Activated T-cell treated with anti-CD3 and anti-CD28 coated beads for 4 hours (primary cell): ENCODE measurements around the gene SLC15A3.

Experiments used
- DNase-seq: peaks from one replicate; pipeline ENCODE4 v3.0.0-alpha.2; 2020

The SLC15A3 gene

DNA sequence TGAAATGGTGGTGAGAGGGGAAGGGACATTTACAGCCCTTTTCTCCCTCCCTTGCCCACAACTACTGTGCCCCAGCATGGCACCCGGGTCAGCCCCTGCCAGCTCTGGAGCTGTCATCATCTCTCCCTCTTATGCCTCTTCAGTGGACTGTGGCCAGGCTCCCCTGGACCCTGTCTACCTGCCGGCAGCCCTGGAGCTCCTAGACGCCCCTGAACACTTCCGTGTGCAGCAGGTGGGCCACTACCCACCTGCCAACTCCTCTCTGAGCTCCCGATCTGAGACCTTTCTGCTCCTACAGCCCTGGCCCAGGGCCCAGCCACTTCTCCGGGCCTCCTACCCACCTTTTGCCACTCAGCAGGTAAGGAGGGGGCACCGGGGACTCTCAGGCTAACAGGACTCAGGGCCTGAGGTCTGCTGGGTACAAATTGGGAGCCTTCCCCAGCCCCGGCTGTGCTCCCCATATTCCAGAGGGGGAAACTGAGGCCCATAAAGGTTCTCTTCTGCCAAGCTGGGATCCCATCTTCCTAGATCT lies 24.8 kb downstream of the SLC15A3 start:
- DNase-seq, result no peak

DNA sequence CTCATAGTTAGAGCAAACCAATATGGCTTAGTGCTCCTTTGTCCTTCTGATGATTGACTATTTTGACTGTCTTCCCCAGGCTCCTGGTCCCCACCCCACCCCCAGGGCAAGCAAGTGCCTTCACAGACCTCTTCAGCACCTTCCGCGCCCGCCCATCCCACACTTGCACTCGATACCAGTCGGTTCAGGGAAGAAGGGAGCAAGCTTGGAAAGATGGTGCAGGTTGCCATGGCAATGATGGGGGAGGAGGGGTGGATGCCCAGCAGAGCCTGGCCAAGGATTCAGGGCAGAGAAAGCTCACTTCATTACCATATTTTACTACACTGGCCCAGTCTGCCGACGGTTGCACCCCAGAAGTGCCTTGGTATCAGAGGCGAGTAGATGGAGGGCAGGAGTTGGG lies 25.5 kb downstream of the SLC15A3 start:
- no peak for DNase-seq

DNA sequence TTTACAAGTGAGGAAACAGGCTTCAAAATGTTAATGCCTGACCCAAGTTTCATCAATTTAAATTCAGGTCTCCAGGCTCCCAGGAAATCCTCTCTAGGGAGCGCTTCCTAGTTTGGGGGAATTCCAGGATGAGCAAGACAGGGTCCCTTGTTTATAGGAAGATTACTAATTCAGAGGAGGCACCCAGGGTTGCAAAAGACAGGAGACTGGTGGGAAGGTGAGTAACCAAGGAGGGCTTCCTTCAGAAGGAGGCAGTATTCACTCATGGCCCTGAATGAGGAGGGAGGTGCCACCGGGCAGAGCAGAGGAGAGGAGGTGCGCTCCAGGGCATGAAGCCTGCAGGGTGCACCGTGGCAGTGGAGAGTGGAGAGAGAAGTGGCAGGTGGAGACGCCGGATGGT lies 26.1 kb downstream of the SLC15A3 start:
- DNase-seq, result no peak

DNA sequence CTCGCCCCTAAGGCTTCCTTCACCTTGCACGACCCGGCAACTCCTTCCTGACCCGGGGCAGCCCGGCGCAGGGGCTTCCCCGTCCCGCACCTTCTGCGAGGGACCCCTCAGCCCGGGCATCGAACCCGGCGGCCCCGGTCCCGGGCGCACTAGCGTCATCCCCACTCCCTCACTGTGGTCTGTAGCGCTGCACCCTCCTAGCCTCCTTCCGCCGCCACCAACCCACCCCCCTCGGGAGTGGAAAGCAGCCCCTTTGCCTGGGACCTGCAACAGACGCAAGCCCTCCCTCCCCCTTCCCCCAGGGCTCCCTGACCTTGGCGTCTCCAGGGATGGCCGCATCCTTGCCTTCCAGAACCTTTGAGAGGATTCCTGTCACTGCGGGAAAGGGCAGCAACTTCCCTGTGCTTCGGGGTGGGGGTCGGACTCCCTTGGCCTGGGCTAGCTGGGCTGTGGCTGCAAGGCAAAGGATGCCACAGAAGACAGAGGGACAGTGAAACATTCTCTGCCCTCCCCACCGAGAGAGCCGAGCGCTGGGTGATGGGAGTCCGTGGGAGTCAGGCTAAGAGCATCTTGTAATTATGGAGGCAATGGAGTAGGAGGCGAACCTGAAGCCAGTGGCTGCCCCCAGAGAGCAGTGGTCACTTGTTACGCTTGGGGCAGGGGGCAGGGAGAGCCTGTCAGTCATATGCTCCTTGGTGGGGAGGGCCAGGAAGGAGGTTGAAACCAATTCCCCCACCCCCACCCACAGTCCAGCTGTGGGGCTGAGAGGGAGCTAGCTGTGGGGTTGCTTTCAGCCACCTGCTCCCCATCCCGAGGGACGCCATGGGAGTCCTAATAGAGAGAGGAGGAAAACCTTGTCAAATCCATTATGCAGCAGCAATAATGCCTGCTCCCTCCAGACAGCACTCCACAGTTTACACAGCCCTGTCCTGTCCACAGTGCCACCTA lies 26.8 kb downstream of the SLC15A3 start:
- DNase-seq, result no peak

DNA sequence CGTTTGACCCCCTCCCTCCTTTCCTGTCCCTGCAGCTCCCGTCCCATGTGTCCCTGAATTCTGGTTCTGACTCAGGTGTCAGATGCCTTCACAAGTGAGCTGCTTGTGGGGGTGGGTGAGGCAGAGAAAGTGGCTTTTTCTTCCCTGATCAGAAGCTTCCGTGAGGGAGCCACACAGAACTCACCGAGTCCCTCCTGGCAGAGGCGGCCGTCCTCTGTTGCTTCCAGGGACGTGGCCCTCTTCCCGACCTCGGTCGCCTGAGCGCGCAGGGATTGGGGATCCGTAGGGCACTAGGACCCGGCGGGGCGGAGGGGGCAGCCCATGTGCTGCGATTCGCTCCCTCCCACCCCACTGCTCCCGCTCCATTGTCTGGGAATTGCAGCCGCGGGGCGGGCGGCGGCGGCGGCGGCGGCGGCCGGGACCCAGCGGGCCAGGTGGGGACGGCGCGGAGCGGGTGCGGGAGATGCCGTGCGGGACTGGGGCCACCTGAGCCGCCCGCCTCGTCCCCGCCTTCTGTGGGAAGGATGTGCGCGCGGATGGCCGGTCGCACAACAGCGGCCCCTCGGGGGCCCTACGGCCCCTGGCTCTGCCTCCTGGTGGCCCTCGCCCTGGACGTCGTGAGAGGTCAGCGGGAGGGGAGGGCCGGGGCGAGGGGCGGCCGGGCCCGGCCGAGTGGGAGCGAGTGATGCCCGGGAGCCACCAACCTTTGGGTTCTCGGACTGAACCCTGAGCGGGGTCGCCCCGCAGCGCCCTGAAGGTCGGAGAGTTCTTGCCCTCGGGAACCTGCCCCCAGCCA lies 27.7 kb downstream of the SLC15A3 start, which contains the start of gene TMEM132A:
TMEM132A (plus strand) TSS at position 351 of the 796 bp plus-strand sequence; CDS start at position 525, 174 bp downstream.
- DNase-seq, result no peak

DNA sequence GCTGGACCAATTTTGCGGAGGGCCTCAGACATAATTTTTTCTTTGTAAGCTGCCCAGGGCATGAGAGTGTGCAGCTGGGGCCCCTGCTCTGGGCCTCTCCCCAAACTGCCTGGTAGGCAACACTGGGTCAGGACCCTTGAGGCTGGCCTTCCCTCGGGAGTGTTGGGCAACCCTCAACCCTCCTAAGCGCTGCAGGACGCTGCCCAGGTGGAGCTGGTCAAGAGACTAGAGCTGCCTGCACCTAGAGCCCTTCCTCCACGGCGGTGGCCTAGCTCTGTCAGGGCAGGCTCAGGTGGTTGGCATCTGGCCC lies 28.2 kb downstream of the SLC15A3 start:
- no peak for DNase-seq

DNA sequence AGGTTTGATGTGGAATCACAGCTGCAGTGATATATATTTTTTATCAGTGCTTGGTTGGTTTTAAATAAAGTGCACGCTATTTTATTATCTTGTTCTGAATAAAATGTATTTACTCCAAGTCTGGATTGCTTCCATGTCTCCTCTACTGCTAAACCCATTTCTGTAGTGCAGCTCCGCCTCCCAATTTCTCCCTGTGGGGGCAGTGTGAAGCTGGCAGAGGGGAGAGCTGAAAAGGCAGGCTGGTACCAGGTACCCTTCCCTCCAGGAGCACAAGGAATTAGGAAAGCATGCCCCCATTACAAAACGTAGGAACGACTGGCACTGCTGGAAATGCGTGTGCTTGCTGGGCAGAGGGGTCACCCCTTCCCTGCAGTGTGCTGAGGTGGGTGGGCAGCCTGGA lies 28.6 kb downstream of the SLC15A3 start:
- DNase-seq, result no peak

DNA sequence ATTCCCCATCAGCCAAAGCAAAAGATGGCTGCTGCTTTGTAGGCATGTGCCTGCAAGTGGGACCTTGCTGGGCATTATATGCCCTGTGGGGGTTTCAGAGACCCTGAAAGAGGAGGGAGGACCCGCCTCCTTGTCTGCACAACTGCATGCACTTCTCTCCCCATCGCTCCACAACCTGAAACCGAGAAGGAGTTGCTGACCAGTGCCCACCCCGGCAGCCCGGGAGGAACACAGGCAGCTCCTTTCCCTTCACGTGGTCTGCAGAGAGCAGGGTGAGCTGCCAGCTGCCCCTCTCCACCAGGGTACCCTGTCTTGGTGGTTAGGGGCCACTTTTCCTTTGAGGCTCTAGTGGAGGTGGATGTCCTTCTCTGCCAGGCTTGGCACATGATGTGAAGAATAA lies 29.1 kb downstream of the SLC15A3 start:
- DNase-seq, result no peak

DNA sequence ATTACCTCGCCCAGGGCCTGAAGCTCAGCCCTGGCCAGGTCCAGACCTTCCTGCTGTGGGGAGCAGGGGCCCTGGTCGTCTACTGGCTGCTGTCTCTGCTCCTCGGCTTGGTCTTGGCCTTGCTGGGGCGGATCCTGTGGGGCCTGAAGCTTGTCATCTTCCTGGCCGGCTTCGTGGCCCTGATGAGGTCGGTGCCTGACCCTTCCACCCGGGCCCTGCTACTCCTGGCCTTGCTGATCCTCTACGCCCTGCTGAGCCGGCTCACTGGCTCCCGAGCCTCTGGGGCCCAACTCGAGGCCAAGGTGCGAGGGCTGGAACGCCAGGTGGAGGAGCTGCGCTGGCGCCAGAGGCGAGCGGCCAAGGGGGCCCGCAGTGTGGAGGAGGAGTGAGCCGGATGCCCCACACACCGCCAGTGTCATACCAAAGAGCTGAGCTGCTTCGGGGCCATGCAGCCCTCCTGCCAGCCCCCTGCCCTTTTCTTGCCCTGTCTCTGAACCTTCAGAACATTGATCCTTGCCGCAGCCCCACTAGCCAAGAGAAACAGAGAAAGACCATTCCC lies 30.1 kb downstream of the SLC15A3 start:
- no peak for DNase-seq

DNA sequence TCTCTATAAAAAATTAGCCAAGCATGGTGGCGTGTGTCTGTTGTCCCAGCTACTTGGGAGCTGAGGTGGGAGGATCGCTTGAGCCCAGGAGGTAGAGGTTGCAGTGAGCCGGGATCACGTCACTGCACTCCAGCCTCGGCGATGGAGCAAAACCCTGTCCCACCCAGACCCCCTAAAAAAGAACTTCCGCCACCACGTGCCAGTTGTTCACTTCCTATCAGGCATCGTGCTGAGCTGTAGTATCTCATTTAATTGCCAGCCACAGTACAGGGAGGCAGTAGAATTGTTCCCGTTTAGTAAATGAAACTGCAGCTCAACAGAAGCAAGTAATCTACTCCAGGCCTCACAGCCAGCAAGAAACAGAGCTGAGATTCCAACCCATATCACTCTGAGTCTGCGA lies 30.7 kb downstream of the SLC15A3 start:
- DNase-seq, result no peak

DNA sequence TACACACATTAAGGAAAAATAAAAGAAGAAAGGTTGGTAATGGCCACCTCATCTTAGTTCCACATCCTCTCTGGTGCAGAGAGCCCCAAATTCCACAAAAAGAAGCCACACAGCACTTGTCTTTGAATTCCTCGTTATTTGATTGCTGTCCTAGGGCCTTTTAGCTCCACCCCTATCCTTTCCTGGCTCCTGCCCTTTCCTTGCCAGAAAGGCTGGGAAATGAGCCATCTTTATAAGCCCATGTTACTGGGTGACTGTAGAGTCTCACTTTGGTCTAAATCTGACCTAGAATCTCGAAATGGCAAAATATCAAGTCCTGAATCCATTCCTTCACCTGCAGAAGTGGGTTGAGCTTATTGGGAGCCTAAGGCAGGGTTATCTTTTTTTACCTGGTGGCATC lies 32.0 kb downstream of the SLC15A3 start:
- DNase-seq, result no peak

DNA sequence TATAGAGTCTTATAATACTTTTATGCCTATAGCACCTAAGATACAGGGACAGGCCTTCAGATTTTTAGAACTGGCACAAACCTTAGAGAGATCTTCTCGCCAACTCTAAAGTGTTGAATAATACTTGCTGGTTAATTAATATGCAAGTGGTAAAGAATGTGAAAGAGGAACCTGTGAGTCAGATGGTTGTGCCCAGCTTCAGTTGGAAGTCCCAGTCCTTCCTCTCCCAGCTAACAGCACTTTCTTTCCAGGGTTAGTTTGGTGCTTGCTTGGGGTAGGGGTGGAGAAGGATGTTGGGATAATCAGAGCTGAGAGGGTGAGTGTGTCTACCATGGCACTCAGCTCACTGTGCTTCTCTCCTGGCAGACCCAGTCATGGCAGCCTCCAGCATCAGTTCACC lies 32.7 kb downstream of the SLC15A3 start:
- DNase-seq, result no peak

DNA sequence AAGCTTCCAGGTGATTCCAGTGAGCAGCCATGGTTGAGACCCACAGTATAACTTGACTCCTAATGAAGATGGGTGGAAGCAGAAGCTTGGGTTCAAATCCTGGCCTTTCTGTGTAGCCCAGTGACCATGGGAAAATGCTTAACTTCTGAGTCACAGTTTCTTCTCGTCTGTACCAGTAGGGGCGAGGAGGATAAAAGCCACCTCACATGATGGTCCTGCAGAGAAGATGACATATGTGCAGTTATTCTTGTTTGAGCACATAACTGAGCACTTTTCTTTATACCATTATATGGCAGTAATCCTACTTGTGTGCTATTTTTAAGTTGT lies 33.1 kb downstream of the SLC15A3 start:
- DNase-seq, result no peak

DNA sequence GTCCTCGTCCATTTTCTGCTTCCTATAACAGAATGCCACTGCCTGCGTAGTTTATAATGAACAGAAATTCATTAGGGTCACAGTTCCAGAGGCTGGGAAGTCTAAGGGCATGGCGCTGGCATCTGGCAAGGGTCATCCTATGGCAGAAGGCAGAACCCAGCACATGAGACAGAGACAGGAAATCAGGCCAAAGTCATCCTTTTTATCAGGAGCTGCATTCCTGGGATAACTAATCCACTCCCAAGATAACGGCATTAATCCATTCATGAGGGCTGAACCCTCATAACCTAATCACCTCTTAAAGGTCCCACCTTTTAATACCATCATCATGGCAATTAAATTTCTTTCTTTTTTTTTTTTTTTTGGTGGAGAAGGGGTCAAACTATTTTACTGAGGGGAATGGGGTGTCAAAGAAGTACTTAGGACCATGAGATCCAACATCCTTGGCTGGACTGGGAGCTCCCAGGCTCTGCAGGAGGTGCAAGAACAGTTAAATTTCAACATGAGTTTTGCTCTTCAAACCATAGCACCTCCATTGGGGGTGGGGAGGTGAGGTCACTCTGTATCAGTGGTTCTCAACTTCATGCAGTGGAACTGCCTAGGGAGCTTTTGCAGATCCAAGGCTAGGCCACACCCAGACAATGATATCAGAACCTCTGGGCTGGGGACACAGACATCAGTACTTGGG lies 33.6 kb downstream of the SLC15A3 start:
- no peak for DNase-seq

DNA sequence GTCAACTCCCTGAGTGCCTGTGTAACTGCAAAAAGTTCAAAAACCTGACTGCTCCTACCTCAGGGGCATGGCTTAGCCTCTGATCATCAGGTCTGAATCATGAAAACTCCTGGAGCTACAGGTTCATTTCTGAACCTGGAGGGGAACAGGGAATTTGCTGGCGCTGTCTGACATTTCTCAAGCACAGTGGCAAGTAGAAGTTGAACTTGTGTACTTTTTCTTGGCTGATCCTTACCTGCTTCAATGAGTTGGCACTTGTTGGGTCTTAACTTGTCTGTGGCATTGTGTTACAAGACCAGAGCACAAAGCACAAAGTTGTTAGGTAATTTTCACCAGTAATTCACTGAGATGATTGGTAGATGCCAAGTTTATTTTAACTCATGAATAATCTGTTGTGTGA lies 34.7 kb downstream of the SLC15A3 start:
- no peak for DNase-seq

DNA sequence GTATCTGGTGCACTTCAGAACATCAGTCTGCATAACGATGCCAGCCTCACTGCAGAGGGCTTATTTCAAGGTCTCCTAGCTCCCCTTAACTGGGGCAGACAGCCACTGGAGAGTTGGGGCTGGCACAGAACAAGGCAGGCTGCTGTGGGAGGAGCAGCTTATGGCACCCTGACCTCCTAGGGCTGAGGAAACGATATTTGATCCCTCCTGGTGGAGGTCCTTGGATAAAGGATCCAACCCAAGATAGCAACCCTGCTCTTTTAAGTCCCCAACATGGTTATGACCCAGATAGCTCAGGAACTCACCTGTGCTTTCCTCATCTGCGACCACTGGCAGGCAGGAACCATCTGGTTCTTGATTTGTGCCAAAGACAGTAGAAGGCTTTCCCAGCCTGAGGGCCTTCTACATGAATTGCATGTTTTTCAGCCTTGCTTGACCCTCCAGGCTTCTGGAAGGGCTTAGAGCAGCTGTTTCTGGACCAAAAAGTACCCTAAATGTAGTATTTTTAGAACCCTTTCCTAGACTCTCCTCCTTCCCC lies 35.2 kb downstream of the SLC15A3 start:
- DNase-seq, result no peak

DNA sequence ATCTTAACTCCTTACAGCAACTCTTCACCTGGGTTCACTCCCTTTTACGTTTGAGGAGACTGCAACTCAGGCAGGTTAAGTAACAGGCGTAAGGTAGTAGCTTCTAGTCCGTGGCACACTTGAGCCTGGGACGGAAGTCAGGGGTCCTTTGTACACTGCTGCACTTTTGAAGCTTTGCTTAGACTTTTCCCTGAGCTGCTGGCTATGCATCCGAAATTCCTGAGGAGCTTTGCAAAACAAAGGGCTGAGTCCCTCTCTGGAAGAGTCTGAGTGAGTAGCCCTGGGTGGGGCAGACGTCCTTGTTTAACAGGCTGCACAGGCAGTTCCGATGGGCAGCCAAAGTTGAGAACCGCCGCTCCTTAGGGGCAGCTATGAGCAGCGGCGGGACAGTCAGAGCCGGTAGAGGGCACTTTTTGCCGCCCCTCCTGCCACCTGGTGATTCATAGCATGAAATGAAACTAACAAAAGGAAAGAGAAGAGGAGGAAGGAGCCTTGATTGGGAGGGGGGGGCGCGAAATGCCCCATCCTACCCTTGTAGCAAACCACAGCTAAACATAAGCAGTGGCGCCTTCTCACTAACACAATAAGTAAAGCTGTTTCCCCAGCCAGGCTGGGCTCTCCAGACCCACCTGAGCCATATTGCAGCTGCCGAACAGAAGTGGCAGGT lies 36.6 kb downstream of the SLC15A3 start:
- DNase-seq, result peak; percentile 60

DNA sequence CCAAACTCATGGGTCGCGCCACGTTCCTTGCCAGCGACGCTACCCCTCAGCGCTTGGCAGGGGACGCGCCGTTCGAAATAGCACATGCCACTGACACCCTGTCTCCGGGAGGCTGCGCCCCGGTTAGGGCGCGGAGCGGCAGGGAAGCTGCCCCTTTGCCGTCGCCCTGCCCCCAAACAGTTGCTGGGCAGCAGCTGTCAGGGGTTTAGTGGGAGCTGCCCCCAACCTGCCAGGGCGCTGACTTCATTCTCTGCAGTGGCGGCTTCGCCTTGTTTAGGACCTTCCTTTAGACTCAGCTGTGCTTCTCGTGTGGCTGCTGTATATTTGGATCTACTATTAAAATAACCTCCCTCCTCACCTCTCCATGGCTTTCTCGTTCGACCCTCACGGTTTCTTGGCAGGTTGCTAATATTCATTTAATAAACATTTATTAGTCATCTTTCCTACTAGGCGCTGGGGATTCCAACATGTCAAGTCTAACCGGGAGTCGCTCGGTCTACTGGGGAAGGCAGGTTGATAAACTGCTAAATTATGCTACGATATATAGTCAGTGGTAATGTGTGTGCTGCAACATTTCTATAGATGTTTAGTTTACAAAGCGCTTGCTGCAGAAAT lies 37.2 kb downstream of the SLC15A3 start:
- peak; percentile 25 for DNase-seq

DNA sequence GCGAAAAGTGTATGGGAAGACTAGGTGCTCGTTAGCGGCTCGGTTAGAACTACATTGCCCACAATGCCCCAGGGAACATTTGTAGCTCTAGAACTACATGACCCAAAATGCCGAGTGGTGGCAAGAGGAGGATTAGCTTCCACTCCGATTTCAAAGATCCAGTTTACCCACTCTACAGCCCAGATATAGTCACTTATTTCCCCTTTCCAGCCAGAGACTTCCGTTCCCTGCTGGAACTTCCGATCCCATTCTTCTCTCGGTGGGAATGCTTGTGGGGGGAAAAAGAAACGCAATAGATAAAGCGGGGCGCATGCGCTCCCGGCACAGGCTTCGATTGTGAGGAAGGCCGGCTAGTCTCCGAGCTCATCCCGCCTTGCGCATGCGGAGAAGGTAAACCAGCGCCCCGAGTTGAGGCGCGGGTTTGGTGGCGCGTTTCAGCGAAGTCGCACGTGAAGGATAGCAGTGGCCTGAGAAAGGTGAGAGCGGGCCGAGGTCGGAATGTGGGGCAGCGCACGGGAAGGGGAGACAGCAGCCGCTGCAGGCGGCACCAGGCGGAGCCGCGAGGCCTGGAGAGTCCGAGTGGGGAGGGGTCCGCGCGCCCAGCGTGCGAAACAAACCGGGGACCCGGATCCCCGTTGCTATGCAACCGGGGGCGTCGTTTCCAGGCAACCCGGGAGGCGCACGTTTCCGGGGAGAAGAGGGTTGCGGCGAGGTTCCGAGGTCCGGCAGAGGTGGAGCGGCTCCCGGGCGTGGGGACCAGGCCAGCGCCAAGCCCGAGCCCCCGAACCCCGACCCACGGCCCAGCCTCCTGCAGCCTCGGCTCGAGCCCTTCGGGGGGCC lies 38.0 kb downstream of the SLC15A3 start, which contains the start of gene TMEM109:
TMEM109 (plus strand) TSS at position 366 of the 840 bp plus-strand sequence. CDS start 5,536 bp downstream, outside the sequence.
- DNase-seq, result peak; percentile 78

DNA sequence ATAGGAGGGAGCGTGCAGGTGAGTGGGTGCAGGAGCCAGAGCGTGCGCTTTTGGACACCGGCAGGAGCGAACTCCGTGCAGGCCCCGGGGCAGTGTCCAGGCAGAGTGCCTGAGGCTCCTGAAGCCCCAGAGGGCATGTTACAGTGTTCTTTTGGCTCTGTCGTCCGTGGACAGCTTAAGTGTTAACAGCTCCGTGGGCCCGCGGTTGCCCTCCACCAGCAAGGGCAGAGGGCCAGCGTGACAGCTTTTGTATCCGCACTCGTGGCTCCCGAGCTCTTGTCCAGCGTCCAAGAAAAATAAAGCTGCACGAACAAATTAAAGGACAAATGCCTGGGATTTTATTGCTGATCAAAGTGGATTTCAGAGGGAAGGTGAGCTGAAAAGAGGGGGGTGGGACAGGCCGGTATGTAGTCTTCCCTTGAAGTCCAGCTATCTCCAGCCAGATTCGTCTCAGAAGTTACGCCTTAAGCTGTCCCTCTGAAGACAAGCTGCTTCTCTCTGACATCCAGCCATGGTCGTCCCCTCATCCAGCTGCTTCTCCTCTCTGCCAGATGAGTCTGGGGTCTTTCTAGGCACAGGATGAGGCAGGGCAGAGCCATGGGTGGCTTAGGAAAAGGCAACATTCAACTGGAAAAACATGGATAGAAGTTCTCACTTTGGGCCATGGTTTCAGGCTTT lies 39.0 kb downstream of the SLC15A3 start:
- no peak for DNase-seq
